Activated naive CD8-positive, alpha-beta T cell treated with anti-CD3 and anti-CD28 coated beads for 36 hours (primary cell): ENCODE data around the gene ZNF628. TPM values are rescaled to one million over a fixed set of nuclear protein-coding genes. Genes with fewer than 3 reads are reported as not detected.

ENCODE experiments used
- DNase-seq: peaks from one replicate; pipeline ENCODE4 v3.0.0; 2021
- H3K27ac Mint-ChIP-seq: one replicate; pipeline ENCODE4 v1.8.0; 2022; ENCODE audit warnings: mild to moderate bottlenecking, moderate library complexity, mixed read lengths
- H3K27me3 Mint-ChIP-seq: one replicate; pipeline ENCODE4 v1.8.0; 2022; ENCODE audit warnings: mild to moderate bottlenecking, mixed read lengths
- H3K36me3 Mint-ChIP-seq: one replicate; pipeline ENCODE4 v1.8.0; 2021; ENCODE audit warnings: mild to moderate bottlenecking, mixed read lengths
- H3K4me1 Mint-ChIP-seq: one replicate; pipeline ENCODE4 v1.8.0; 2021; ENCODE audit warnings: mixed read lengths
- H3K4me3 Mint-ChIP-seq: one replicate; pipeline ENCODE4 v1.8.0; 2022; ENCODE audit warnings: mild to moderate bottlenecking, moderate library complexity, mixed read lengths
- H3K9me3 Mint-ChIP-seq: one replicate; pipeline ENCODE4 v1.8.0; 2022; ENCODE audit warnings: mixed read lengths
- total RNA-seq, 2 experiments: library from RNA; stranded (reverse); gene quantifications; one replicate each; pipeline ENCODE4 v1.2.3, GENCODE V29; 2021

Gene ZNF628
- total RNA-seq, 2 experiments from 2014 or later = 8.8 to 10.3 TPM

DNA sequence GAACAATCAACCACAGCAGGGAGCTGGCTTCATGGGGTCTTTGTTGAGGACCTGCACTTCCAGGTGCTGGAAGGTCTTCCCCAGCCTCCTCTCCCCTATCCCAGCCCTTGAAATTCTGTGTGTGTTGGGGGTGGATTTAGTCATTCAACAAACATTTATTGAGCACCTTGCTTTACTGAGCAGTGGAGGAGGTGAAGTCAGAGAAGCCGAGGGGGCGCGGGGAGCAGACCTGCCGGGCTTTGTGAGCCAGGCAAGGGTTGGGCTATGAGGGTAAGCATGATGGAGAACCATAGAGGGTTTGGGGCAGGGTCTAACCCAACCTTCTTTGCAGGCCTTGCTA lies 8.4 kb upstream of the ZNF628 start:
- DNase-seq = no peak
- H3K27me3 Mint-ChIP-seq = no peaks in the 10 kb centered on the region
- no peaks in the 10 kb centered on the region for H3K9me3 Mint-ChIP-seq
- H3K27ac Mint-ChIP-seq = no peak overlapping the region
- no peaks in the 10 kb centered on the region for H3K36me3 Mint-ChIP-seq
- H3K4me3 Mint-ChIP-seq = no peak overlapping the region
- H3K4me1 Mint-ChIP-seq = peaks cover 3% of the 10 kb centered on the region

- H3K4me3 Mint-ChIP-seq = no peak overlapping the region
- no peaks in the 10 kb centered on the region for H3K27me3 Mint-ChIP-seq
- no peaks in the 10 kb centered on the region for H3K36me3 Mint-ChIP-seq
- no peak for DNase-seq
- H3K27ac Mint-ChIP-seq = no peak overlapping the region
- no peaks in the 10 kb centered on the region for H3K9me3 Mint-ChIP-seq
- peaks cover 13% of the 10 kb centered on the region for H3K4me1 Mint-ChIP-seq
These were observed 5.2 kb upstream of the ZNF628 start for GRCh38 chr19:55471266-55471665.

DNA sequence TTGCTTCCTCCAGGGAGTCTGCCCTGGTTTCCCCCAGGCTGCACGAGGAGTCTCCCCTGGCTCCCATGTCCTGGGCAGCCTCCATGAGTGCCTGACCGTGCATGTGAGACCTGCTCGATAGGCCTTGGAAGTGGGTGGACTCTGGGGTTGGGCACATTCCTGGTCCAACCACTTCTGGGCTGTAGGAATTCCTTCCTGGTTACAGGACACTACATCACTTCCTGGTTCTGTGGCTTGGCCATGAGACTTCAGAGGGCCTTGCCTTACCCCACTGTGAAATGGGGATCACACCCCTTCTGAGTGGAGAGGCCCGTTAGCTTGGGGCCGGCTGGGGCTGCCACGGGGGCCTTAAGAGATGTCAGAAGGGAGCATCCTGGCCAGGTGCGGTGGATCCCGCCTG lies 4.0 kb upstream of the ZNF628 start:
- no peak for DNase-seq
- Mint-ChIP-seq H3K36me3 (no peaks in the 10 kb centered on the region), H3K27me3 (no peaks in the 10 kb centered on the region)

DNA sequence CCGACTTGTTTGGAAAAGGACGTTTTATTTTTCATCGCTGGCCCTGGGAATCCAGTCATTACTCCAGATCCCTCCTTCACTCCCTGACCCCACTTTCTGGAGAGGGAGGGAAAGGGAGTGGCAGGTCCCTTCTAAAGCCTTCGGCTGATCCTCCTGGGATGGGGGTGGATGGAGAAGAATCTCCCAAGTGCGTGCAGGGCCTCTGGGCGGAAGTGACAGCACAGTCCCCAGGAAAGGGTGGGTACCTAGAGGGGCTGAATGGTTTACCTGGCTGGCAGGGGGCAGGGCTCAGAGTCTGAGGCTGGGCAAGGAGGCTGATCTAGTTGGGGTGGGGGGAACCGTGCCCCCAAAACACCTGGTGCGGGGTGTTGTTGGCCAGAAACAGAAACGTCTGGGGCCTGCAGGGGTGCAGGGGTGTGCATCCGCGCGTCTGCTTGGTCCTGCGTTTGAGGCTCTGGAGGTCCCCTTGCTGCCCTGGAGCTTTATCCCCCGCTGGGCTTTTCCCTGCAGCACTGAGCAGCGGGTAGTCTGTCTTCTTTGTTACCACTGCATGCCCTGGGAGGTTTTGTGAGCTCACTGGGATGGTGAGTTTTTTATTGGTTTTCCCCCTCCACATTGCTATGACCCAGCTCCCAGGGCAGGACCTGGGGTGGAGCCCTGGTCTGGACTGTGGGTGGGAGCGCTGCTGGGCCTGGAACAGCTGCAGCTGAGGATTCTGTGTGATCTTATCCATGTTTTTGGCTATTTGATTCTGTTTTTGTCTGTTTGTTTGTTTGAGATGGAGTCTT lies 3.0 kb upstream of the ZNF628 start:
- peaks cover 19% of the 10 kb centered on the region for H3K4me1 Mint-ChIP-seq
- no peak overlapping the region for H3K27ac Mint-ChIP-seq
- H3K27me3 Mint-ChIP-seq = no peaks in the 10 kb centered on the region
- no peaks in the 10 kb centered on the region for H3K9me3 Mint-ChIP-seq
- H3K4me3 Mint-ChIP-seq = no peak overlapping the region
- DNase-seq = no peak
- no peaks in the 10 kb centered on the region for H3K36me3 Mint-ChIP-seq

More for the DNA sequence above, 4.0 kb upstream of the ZNF628 start:
- H3K27ac Mint-ChIP-seq = no peak overlapping the region
- peaks cover 15% of the 10 kb centered on the region for H3K4me1 Mint-ChIP-seq
- H3K4me3 Mint-ChIP-seq = no peak overlapping the region
- H3K9me3 Mint-ChIP-seq = no peaks in the 10 kb centered on the region

DNA sequence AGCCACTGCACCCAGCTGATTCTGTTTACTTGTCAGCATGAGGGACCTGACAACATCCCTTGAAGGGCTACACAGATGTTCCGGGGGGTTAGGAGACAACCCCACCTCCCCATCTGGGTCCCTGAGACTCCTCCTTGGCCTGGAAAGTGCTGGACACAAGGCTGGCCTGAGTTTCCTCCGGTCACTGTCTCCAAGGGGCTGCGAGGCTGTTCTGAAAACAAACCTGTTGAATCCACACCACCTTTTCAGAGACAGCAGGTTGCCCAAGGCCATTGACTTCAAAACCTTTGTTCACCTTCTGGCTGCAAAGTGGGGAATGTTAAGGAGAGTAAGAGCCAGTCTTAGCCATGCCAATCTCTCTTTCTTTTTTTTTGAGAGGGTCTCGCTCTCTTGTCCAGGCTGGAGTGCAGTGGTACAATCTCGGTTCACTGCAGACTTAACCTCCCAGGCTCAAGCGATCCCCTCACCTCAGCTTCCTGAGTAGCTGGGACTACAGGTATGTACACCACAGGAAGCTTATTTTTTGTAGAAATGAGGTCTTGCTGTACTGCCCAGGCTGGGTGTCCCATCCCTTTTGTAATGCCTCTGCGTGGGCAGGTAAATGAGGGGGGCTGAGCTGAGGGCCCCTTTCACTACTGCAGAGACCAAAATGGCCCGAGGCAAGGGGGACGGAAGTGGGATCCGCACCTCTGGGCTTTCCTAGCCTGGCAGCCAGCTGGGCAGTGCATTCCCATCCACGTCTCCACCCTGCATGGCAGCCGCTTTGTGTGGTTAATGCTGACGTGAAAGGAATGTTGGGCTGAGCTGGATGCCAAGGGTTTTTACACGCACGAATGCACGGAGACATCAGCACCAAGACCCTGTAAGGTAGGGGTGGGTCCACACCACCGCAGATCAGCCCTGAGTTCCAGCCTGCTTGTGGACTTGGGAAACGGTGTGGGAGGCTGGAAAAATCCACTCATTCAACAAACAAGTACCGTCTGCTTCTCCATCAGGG lies 1.9 kb upstream of the ZNF628 start:
- H3K4me3 Mint-ChIP-seq = peak overlapping the region; percentile 18
- H3K27ac Mint-ChIP-seq = no peak overlapping the region
- peaks cover 2% of the 10 kb centered on the region for H3K36me3 Mint-ChIP-seq
- H3K27me3 Mint-ChIP-seq = no peaks in the 10 kb centered on the region
- H3K4me1 Mint-ChIP-seq = peaks cover 28% of the 10 kb centered on the region
- H3K9me3 Mint-ChIP-seq = no peaks in the 10 kb centered on the region
- DNase-seq = no peak

GRCh38 chr19:55477905-55478304 lies 1.5 kb downstream of the ZNF628 start:
- Mint-ChIP-seq H3K4me3 (peak overlapping the region; percentile 89), H3K9me3 (no peaks in the 10 kb centered on the region), H3K4me1 (peaks cover 33% of the 10 kb centered on the region), H3K27me3 (no peaks in the 10 kb centered on the region), H3K27ac (no peak overlapping the region), H3K36me3 (peaks cover 2% of the 10 kb centered on the region)
- DNase-seq = no peak

DNA sequence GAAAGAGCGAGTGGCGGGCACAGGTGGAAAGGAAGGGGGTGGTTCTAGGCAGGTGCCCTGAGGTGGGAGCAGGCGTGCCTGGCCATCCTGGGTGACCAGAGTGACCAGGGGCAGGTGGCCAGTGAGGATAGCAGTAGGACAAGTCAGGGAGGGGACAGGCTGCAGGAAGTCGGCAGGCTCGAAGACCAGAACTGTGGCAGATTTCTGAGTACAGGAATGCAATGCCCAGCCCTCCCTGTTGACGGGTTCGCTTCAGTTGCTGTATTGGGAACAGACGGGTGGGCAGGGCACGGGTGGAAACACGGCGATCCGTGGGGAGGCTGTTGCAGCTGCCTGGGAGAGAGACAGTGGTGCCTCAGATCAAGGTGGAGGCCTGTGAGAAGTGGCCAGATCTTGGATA lies 1.9 kb downstream of the ZNF628 start:
- Mint-ChIP-seq H3K36me3 (peaks cover 2% of the 10 kb centered on the region), H3K9me3 (no peaks in the 10 kb centered on the region), H3K27ac (no peak overlapping the region), H3K27me3 (no peaks in the 10 kb centered on the region), H3K4me1 (peaks cover 33% of the 10 kb centered on the region), H3K4me3 (peak overlapping the region; percentile 89)
- DNase-seq = no peak

DNA sequence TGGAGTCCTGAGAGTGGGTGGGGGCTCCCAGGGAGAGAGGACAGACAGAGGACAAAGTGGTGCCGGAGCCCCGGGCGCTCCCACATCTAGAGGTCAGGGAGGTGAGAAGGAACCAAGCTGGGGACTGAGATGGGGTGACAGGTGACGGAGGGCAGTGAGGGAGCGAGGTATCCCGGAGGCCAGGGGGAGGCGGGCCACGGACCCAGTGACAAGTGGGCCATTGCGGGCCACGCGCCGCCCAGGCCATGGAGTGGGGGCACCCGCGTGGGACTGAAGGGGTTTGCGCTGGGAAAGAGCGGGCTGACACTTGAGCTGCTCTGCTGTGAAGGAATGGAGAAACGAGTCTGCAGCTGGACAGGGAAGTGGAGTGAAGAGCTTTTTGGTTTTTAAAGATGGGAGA lies 2.6 kb downstream of the ZNF628 start:
- H3K36me3 Mint-ChIP-seq = peaks cover 2% of the 10 kb centered on the region
- H3K4me1 Mint-ChIP-seq = peaks cover 33% of the 10 kb centered on the region
- no peak overlapping the region for H3K4me3 Mint-ChIP-seq
- no peak overlapping the region for H3K27ac Mint-ChIP-seq
- no peaks in the 10 kb centered on the region for H3K9me3 Mint-ChIP-seq
- H3K27me3 Mint-ChIP-seq = no peaks in the 10 kb centered on the region
- DNase-seq = no peak

DNA sequence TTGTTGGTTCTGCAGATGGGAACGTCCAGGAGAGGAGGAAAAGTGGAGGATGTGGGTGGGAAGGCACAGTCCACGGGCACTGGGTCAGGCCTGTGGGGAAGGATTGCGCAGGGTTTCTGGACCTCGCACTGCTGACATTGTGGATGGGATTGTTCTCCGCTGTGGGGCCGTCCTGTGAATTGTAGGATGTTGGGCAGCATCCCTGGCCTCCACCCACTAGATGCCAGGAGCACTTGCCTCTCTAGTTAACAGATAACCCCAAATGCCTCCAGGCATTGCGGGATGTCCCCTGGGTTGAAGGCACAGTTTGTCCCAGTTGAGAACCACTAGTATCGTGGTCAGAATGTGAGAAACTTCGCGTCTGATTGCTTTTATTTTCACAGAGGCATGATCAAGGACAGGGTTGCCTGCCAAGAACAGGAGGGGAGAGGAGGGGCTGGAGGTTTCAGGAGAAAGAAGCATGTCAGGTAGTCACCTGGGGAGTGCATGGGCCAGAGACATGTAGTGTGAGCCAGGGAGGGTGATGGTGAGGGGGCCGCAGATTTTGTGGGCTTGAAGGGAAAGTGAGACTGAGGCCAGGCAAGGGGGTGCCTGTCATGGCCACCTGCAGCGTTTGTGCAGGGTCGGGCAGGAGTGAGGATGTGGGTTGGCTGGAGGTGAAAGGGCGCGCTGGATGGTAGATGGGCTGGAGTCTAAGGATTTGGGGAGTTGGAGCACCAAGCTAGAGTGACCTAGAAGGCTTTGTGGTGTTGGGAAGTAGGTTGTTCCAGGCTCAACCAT lies 3.2 kb downstream of the ZNF628 start:
- Mint-ChIP-seq H3K27ac (no peak overlapping the region), H3K27me3 (no peaks in the 10 kb centered on the region), H3K36me3 (peaks cover 2% of the 10 kb centered on the region), H3K4me1 (peaks cover 33% of the 10 kb centered on the region), H3K9me3 (no peaks in the 10 kb centered on the region), H3K4me3 (no peak overlapping the region)
- no peak for DNase-seq

DNA sequence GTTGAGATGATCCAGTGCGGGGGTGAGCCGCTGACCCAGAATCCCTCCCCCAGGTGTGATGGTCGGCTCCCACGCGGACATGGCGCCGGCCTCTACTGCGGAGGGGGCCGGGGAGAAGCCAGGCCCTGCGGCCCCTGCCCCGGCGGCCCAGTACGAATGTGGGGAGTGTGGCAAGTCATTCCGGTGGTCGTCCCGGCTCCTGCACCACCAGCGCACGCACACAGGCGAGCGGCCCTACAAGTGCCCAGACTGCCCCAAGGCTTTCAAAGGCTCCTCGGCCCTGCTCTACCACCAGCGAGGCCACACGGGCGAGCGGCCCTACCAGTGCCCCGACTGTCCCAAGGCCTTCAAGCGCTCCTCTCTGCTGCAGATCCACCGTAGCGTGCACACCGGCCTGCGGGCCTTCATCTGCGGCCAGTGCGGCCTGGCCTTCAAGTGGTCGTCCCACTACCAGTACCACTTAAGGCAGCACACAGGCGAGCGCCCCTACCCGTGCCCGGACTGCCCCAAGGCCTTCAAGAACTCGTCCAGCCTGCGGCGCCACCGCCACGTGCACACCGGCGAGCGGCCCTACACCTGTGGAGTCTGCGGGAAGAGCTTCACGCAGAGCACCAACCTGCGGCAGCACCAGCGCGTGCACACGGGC lies 4.9 kb downstream of the ZNF628 start:
- Mint-ChIP-seq H3K27ac (no peak overlapping the region), H3K36me3 (peaks cover 2% of the 10 kb centered on the region), H3K4me1 (peaks cover 31% of the 10 kb centered on the region), H3K9me3 (no peaks in the 10 kb centered on the region), H3K27me3 (no peaks in the 10 kb centered on the region), H3K4me3 (no peak overlapping the region)
- DNase-seq = no peak

DNA sequence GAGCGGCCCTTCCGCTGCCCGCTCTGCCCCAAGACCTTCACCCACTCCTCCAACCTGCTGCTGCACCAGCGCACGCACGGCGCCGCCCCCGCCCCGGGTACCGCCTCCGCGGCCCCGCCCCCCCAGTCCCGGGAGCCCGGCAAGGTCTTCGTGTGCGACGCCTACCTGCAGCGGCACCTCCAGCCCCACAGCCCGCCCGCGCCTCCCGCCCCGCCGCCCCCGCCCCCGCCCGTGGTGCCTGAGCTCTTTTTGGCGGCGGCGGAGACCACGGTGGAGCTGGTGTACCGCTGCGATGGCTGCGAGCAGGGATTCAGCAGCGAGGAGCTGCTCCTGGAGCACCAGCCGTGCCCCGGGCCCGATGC lies 5.4 kb downstream of the ZNF628 start:
- Mint-ChIP-seq H3K4me1 (peaks cover 31% of the 10 kb centered on the region), H3K4me3 (no peak overlapping the region), H3K27ac (no peak overlapping the region), H3K9me3 (no peaks in the 10 kb centered on the region), H3K36me3 (peaks cover 2% of the 10 kb centered on the region), H3K27me3 (no peaks in the 10 kb centered on the region)
- DNase-seq = no peak

GRCh38 chr19:55482156-55482961 lies 5.9 kb downstream of the ZNF628 start:
- no peaks in the 10 kb centered on the region for H3K9me3 Mint-ChIP-seq
- H3K4me1 Mint-ChIP-seq = peaks cover 35% of the 10 kb centered on the region
- H3K36me3 Mint-ChIP-seq = peaks cover 2% of the 10 kb centered on the region
- no peak overlapping the region for H3K27ac Mint-ChIP-seq
- no peak overlapping the region for H3K4me3 Mint-ChIP-seq
- H3K27me3 Mint-ChIP-seq = no peaks in the 10 kb centered on the region
- no peak for DNase-seq

- H3K4me3 Mint-ChIP-seq = no peak overlapping the region
- peaks cover 2% of the 10 kb centered on the region for H3K36me3 Mint-ChIP-seq
- no peak overlapping the region for H3K27ac Mint-ChIP-seq
These were observed 6.7 kb downstream of the ZNF628 start for GRCh38 chr19:55482967-55483705.

More at GRCh38 chr19:55482967-55483705, 6.7 kb downstream of the ZNF628 start:
- H3K9me3 Mint-ChIP-seq = no peaks in the 10 kb centered on the region
- DNase-seq = no peak
- H3K4me1 Mint-ChIP-seq = peaks cover 34% of the 10 kb centered on the region
- no peaks in the 10 kb centered on the region for H3K27me3 Mint-ChIP-seq
